GM12864 (cell line): ENCODE measurements around the gene IGSF21.

Source experiments
- DNase-seq: peaks from one replicate; pipeline ENCODE4 v3.0.0-alpha.2; 2011; ENCODE audit warnings: low read depth
- H3K4me3 ChIP-seq: 2 replicates; pipeline ENCODE4 v1.5.1; 2011; ENCODE audit warnings: mild to moderate bottlenecking, low read depth, low read length, control low read depth
- CTCF ChIP-seq: IDR thresholded peaks from 2 replicates; pipeline ENCODE4 v1.5.1; 2011; ENCODE audit warnings: low read depth, mild to moderate bottlenecking, moderate library complexity, low read length, control low read depth, inconsistent platforms; ENCODE audit errors: missing control alignments

IGSF21 gene

GRCh38 chr1:18300376-18300775 is 192.8 kb downstream of the IGSF21 start:
- TF ChIP-seq CTCF: no peak

GRCh38 chr1:18302788-18303413 is 195.3 kb downstream of the IGSF21 start:
- no peak for DNase-seq
- peak; percentile 90 for TF ChIP-seq CTCF

More at GRCh38 chr1:18300376-18300775, 192.8 kb downstream of the IGSF21 start:
- no peak for DNase-seq
- no peak overlapping the region for H3K4me3 ChIP-seq

GRCh38 chr1:18304151-18304869 is 196.7 kb downstream of the IGSF21 start:
- DNase-seq: no peak

More at GRCh38 chr1:18302788-18303413, 195.3 kb downstream of the IGSF21 start:
- H3K4me3 ChIP-seq: no peak overlapping the region

GRCh38 chr1:18305182-18305795 is 197.7 kb downstream of the IGSF21 start:
- TF ChIP-seq CTCF: no peak
- no peak for DNase-seq

More at GRCh38 chr1:18304151-18304869, 196.7 kb downstream of the IGSF21 start:
- H3K4me3 ChIP-seq: no peak overlapping the region
- TF ChIP-seq CTCF: no peak

GRCh38 chr1:18307329-18307898 is 199.8 kb downstream of the IGSF21 start:
- no peak for DNase-seq
- no peak for TF ChIP-seq CTCF
- no peak overlapping the region for H3K4me3 ChIP-seq

More at GRCh38 chr1:18305182-18305795, 197.7 kb downstream of the IGSF21 start:
- no peak overlapping the region for H3K4me3 ChIP-seq

GRCh38 chr1:18309552-18310155 is 202.1 kb downstream of the IGSF21 start:
- no peak for DNase-seq
- H3K4me3 ChIP-seq: no peak overlapping the region
- TF ChIP-seq CTCF: no peak
